Inferior parietal cortex (tissue), 1 donor: ENCODE results near the gene PCDH1.

Experiments
- DNase-seq: peaks from one replicate; pipeline ENCODE4 v3.0.0-alpha.2; 2016; ENCODE audit errors: extremely low spot score

The PCDH1 gene

DNA sequence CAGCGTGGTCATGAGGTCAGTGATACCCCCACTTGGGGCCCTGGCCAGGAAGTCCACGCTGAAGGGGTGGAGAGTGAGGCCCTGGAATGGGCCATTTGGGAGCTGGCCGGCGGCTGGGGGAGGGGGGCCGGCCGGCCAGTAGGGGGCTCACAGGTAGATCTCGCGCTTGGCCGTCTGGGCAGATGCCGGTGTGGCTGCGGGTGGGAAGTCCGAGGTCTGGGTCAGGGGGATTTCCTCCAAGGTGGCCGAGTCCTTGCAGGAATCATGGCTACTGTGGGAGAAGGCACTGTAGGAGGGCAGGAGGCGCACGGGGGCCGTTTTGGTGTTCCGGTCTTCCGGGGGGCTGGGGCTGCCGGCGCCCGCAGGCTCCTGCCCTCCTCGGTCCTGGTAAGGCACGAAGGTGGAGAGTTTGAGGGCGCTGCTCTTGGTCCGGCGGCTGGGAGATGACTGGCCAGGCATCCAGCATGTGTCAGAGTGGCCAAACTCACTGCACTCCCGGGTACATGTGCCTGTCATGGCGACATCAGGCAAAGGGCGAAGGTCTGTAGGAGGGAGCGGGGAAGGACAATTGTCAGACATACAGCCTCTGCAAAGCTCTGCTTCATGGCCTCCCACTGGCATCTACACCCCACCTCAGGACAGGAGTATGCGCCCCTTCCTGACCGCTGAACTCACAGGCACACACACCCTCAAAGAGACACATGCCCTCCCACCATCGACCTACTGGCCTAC, 24.1 kb downstream of the PCDH1 start:
- no peak for DNase-seq

DNA sequence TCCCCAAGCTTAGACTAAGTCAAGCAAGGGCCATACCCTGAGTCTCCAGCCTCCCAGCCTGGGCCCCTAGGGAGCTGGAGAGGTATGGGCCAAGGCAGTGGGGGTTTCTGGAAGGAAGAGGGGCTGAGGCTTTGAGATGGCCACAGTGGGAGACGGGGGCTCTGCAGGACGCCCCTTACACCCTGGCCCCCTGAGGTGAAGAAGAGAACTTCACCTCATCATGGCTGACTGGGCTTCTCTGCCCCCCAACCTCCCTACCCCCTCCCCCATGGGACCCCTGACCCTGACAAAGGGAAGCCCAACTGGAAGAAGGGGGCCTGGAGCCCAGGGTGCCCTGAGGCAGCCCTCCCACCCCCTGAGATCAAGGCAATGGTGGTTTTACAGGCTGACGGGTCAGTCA, 25.8 kb downstream of the PCDH1 start:
- no peak for DNase-seq

- DNase-seq = no peak
Observed at GRCh38 chr5:141851195-141851874, 26.9 kb downstream of the PCDH1 start.

- no peak for DNase-seq
Observed at GRCh38 chr5:141850786-141851185, 27.4 kb downstream of the PCDH1 start.

DNA sequence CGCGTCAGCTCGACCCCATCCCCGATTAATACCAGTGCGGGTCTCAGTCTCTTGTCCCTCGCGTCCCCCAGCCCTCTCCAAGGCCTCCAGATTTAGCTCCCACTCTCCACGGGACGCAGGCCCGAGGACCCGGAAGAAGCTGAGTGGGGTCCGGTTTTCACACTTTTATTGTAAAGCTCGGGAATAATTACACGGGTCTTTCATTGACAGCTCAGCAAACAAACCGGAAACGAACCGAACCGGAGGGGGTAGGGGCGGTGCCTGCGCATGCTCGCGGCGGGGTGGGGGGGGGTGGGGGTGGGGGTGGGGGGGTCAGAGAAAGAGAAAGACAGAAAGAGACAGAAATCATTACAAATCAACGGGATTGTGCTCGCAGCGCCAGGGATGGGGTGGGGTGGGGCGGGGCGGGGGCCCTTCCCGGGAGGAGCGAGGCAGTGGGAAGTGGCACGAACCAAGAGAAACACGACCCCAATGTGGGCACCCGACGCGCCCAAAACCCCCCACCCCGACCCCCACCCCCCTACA, 27.9 kb downstream of the PCDH1 start:
- peak; percentile 65 for DNase-seq

GRCh38 chr5:141849415-141850243, 28.6 kb downstream of the PCDH1 start:
- peak; percentile 76 for DNase-seq

GRCh38 chr5:141848744-141849414, 29.3 kb downstream of the PCDH1 start:
- no peak for DNase-seq

DNA sequence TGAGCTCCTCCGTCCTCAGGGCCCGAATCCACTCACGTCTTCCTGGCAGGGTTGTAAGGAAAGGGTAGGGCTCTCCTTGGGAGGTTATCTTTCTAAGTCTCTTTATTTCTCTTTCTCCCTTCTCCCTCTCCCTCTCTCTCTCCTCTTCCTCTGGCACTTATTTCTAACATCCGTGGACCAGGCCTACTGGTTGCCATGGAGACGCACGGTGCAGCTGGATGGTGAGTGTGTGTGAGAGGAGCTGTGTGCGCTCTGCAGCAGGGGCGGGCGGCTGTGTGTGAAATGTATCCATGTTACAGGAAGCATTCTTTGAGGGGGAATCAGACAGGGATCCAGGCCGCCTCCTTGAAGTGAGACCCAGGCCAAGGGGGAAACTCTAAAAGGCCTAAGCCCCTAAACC, 32.2 kb downstream of the PCDH1 start:
- DNase-seq = peak; percentile 86

DNA sequence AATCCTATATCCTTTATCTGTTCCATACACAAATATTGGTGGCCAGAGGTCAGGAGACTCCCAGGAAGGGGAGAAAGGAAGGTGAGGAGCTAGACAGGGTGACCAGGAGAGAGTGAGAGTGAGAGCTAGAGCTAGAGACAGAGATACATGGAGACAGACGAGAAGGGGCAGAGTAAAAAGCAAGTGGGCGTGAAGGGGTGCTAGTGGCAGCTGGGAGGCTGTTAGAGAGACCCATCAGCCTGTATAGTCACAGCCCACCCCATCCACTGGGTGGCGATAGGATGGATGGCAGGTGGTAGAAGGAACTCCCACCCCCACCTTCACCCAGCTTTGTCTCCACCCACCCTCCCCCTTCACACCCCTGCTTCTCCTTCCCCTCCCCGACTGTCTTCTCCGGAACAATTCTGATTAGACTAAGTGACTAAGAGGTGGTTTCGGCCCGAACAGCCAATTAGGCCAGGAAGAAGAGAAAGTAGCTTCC, 32.8 kb downstream of the PCDH1 start:
- no peak for DNase-seq

GRCh38 chr5:141844414-141845097, 33.7 kb downstream of the PCDH1 start:
- DNase-seq = no peak

- DNase-seq = no peak
Observed at GRCh38 chr5:141843156-141843927, 34.9 kb downstream of the PCDH1 start.

DNA sequence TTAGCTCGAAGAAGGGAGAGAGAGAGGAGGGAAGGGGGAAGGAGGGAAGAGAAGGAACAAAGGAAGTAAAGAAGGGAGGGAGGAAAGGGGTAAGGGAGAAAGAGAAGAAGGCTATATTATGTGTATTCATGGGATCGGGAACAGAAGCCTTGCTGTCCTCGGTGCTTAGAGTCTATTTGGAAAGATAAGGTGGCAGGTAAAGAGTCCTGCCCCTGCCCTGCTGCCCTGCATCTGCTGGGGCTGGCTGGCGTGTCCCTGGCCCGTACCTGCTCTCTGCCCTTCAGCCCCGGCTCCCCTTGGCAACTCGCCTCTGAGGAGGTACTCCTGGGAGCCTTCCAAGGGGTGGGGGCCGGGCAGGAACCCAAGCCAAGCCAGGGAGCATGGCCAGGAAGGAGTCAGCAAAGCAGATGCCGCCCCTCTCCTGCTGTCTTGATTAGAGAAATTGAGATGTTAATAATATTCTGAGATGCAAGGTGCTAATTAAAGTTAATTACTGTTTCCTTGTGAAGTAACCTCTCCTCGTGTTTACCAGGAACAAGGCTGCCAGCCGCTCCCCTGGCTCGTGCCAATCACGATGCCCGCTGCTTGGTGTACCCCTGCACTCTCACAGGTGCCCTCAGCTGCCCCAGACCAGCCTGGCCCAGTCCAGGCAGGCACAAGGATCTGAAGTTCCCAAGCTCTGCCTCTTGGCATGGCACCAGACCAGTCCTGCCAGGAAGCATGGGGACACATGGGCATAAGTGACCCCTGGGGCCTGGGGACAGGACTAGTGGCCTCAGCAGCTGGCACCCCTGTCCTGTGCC, 36.6 kb downstream of the PCDH1 start:
- no peak for DNase-seq

DNA sequence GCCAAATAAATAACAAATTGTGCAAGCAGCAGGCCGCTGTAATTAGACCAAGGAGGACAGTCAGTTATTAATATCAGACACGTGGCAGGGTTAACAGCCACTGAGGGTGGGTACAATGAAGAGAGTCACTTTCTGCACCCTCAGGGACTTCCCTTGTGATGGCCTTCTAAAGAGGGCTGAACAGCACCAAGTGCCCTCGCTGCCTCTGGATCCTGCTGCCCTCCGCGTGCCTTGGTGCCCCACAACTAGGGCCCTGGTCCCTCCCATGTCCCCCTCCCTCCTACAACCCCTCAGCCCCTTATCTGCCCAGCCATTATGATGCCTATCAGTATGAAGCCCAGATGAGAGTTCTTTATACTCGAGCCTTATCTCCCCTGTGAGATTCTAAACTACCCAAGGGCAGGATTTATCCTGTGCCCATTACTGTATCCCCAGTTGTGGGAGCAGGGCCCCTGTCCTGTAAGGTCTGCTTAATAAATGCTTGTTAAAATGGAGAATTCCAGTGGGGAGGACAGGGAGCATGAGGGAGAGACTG, 37.3 kb downstream of the PCDH1 start:
- DNase-seq = no peak

DNA sequence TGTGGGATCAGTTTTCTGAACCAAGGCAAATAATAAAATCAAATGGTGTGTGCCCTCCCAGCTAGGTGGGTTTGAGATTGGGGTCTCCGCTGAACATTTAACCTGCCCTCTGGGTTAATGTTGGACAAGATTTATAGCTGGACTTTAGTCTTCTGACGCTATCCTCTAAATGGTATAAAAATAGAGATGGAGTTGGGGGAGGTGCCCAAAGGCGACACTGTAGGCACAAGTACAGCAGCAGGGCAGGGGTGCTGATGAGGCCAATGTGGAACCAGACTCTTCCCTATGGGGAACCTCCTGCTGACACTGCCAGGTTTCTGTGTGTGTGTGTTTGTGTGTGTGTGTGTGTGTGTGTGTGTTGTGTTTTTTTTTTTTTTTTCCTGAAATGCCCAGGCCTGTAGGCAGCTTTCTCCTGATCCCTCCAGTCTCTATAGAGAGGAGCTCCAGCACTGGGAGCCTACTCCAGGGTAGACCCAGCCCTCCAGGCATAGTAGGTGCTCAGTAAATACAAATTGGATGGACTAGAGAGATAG, 37.9 kb downstream of the PCDH1 start:
- DNase-seq = no peak

DNA sequence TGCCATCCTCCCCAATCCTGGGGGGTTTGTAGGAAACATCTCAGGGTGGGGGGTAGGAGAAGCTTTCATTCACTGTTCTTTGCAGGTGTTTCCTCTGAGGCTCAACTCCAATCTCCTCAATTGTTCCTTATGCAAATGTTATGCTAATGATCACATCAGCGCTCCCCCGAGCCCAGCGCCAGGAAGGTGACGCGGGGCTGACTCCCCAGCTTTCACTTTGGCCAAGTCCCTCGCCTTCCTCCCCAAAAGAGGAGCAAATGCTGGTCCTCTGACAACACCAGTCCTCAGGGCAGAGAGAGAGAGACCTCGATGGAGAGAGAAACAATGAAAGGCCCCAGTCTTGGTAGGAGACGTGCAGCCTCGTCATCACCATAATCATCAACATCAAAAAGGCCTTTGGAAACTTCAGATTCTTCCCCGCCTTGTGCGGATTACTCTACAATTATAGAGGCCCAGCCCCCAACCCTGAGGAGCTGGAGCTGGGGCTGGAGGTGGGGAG, 39.1 kb downstream of the PCDH1 start:
- DNase-seq = no peak

GRCh38 chr5:141838326-141839014, 39.7 kb downstream of the PCDH1 start:
- DNase-seq = no peak

DNA sequence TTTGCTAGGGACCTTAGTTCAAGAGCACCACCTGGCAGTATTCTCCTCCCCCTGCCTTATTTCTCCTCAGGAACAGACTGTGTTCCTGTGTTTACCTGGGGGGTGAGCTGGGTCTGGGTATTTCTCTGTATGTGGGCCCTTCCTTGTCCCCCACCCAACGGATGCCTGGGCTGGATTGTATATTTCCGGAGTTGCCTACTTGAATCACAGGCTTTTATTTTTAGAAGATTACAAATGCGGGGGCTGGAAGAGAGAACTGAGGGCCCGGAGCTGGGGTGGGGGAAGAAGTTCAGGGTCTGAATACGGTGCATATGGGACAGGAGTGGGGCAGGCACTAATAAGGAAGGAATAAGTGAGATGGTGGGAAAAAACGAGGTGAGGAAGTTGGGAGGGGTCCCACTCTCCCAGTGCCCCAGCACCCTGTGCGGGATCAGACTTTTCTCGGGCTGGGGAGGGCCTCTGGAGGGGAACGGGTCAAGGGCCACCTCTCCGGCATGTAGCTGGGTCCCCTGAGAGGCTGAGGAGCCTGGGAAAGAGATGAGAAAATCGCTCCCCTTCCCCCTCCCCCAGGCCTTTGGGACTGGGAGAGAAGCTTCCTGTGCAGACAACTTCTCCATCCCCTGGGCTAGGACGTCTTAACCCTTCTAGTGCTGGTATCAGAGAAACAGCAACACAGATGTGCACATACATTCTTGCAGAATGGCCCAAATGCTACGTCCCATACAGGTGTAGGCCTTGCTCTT, 42.1 kb downstream of the PCDH1 start:
- no peak for DNase-seq
